Mononuclear cell (primary cell): ENCODE measurements around the gene AP1G1. TPM values are rescaled to one million over a fixed set of nuclear protein-coding genes. Genes with fewer than 3 reads are reported as not detected.
"Not testable (repeated sequence)": the region's sequence is repeated elsewhere in the genome, so short reads cannot be mapped to it uniquely, and the experiment has no call there.

Experiments
- H3K27me3 ChIP-seq: 2 replicates; pipeline ENCODE4 v1.6.0; 2011; ENCODE audit warnings: low read length, control low read depth; ENCODE audit not compliant: insufficient read depth
- H3K4me1 ChIP-seq: 2 replicates; pipeline ENCODE4 v1.5.1; 2011; ENCODE audit warnings: mild to moderate bottlenecking, low read length, control low read depth; ENCODE audit not compliant: insufficient read depth
- H3K4me3 ChIP-seq: 2 replicates; pipeline ENCODE4 v1.5.1; 2011; ENCODE audit warnings: mild to moderate bottlenecking, low read length, moderate library complexity
- H3K9me3 ChIP-seq: 2 replicates; pipeline ENCODE4 v1.5.1; 2011; ENCODE audit warnings: low read depth, mild to moderate bottlenecking, control low read depth, low read length
- total RNA-seq: library from RNA; depleted of rRNA; stranded (reverse); fragments of >200 nt; gene quantifications from one replicate; pipeline ENCODE4 v1.2.3, GENCODE V29; 2012

The AP1G1 gene
- total RNA-seq, 1 donor: 223 TPM

DNA sequence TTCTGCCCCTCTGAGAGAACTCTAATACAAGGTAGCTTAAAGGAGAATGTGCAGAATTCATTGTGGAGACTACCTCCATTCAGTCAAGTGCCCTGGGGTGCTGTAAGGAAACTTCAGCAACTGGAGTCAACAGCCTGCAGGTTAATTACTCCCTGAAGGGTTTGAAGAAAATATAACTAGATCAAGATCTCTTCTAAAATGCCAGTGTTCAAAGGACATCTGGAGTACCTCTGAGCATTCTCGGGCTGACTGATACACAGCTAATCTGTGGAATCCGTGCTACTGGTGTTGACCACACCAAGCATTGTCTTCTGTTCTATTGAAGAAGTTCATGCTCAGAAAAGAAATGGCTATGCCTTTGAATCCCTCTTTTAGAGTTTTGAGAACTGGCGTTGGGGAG lies 25.7 kb upstream of the AP1G1 start:
- Histone ChIP-seq H3K9me3 (no peaks in the 10 kb centered on the region), H3K27me3 (no peaks in the 10 kb centered on the region), H3K4me1 (no peaks in the 10 kb centered on the region), H3K4me3 (no peak overlapping the region)

DNA sequence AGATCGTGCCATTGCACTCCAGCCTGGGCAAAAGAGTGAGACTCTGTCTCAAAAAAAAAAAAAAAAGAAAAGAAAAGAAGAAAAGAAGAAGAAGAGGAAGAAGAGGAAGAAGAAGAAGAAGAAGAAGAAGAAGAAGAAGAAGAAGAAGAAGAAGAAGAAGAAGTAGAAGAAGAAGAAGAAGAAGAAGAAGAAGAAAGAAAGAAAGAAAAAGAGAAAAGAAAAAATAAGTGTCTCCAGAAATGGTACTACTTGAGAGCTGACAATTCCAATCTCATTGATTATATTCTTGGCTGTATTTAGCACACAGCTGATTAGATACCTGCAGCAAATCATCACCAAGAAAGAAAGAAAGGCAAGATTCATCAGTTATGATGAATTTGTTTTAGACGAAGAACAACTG lies 23.5 kb upstream of the AP1G1 start:
- H3K9me3 ChIP-seq, H3K4me3 ChIP-seq, H3K4me1 ChIP-seq, H3K27me3 ChIP-seq: not testable (repeated sequence)

DNA sequence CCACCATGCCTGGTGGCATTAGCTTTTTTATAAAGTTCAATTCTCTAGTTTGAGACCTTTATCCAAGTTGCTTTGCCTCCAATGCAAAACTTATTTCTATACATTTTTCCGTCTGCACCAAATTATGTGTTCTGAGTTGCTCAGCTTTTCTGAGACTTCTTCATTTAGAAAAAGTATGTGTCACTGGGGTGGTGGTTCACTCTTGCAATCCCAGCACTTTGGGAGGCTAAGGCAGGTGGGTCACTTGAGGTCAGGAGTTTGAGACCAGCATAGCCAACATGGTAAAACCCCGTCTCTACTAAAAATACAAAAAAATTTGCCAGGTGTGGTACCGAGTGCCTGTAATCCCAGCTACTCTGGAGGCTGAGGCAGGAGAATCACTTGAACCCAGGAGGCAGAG lies 23.1 kb upstream of the AP1G1 start:
- not testable (repeated sequence) for H3K9me3 ChIP-seq, H3K4me1 ChIP-seq, H3K4me3 ChIP-seq, H3K27me3 ChIP-seq

DNA sequence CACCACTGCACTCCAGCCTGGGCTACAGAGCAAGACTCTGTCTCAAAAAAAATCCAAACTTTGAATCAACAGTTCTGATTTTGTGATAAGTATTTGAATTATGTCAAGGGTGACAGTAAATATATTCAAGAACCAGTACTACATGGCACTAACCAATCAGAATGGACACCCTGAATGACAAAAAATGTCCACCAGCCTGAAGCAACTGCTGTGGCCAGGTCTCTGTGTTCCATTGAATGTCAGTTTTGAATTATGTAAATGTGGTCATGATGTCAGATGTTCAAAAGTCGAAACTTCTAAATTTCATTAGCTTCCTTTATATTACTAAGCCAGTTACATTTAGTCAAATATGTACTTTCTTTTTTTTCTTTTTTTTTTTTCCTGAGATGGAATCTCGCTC lies 21.7 kb upstream of the AP1G1 start:
- Histone ChIP-seq H3K9me3 (no peaks in the 10 kb centered on the region), H3K4me3 (no peak overlapping the region), H3K27me3 (no peaks in the 10 kb centered on the region), H3K4me1 (no peaks in the 10 kb centered on the region)

DNA sequence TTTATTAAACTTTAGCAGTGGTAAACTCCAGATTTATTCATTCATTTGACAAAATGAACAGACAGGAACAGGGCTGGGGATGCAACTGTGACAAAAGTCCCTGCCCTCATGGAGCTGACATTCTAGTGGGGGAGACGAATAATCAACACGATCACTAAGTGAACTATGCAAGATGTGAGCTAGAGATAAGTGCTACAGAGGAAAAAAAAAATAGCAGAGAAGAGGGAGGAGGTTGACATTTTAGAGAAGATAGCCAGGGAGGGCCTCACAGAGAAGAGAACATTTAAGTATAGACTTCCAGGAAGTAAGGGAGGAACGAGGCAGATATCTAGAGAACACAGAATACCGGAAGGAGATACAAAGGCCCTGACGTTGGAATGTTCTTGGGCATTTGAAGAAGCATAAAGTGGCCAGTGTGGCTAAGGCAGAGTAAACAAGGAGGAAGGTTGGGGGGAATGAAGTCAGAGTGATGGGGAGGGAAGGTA lies 17.9 kb upstream of the AP1G1 start:
- Histone ChIP-seq H3K4me1 (no peaks in the 10 kb centered on the region), H3K9me3 (no peaks in the 10 kb centered on the region), H3K27me3 (no peaks in the 10 kb centered on the region), H3K4me3 (no peak overlapping the region)

DNA sequence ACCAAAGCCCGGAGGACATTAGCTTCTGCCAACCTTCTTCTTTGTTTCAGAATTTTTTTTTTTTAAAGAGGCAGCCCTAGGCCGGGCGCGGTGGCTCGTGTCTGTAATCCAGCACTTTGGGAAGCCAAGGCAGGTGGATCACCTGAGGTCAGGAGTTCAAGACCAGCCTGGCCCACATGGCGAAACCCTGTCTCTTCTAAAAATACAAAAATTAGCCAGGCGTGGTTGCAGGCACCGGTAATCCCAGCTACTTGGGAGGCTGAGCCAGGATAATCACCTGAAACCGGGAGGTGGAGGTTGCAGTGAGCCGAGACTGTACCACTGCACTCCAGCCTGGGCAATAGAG lies 8.5 kb upstream of the AP1G1 start:
- H3K4me1 ChIP-seq, H3K9me3 ChIP-seq, H3K27me3 ChIP-seq, H3K4me3 ChIP-seq: not testable (repeated sequence)

DNA sequence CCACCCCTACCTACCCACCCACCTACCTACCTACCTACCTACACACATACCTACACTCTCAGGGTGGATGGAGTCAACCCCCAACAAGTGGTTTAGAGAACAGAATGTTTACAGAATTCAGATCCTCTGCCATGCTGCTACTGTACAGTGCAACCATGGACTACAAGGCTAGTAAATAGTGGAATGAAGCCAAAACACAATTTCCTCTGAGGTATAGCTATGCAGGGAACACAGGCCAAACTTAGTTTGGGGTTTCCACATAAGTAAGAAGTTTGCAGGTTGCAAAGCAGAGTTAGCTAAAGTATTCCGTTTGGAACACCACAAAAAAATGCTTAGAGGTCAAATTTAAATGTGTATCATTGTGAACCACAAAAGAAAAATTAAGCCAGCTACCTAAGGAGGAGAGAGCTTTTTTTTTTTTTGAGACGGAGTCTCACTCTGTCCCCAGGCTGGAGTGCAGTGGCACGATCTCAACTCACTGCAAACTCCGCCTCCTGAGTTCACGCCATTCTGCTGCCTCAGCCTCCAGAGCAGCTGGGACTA lies 2.7 kb upstream of the AP1G1 start:
- Histone ChIP-seq H3K4me3 (no peak overlapping the region), H3K9me3 (no peaks in the 10 kb centered on the region), H3K4me1 (peaks cover 27% of the 10 kb centered on the region), H3K27me3 (no peaks in the 10 kb centered on the region)

DNA sequence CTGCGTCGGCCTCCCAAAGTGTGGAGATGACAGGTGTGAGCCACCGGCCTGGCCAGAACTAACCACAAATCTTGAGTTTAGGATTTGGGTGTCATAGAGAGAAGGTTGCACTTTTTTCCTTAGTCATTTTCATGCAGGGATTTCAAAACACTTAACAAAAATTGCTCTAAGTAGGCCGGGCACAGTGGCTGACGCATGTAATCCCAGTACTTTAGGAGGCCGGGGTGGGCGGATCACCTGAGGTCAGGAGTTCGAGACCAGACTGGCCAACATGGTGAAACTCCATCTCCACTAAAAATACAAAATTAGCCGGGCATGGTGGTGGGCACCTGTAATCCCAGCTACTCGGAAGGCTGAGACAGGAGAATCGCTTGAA lies 1.5 kb upstream of the AP1G1 start:
- not testable (repeated sequence) for H3K27me3 ChIP-seq, H3K4me3 ChIP-seq, H3K9me3 ChIP-seq
- peaks cover 36% of the 10 kb centered on the region for H3K4me1 ChIP-seq

DNA sequence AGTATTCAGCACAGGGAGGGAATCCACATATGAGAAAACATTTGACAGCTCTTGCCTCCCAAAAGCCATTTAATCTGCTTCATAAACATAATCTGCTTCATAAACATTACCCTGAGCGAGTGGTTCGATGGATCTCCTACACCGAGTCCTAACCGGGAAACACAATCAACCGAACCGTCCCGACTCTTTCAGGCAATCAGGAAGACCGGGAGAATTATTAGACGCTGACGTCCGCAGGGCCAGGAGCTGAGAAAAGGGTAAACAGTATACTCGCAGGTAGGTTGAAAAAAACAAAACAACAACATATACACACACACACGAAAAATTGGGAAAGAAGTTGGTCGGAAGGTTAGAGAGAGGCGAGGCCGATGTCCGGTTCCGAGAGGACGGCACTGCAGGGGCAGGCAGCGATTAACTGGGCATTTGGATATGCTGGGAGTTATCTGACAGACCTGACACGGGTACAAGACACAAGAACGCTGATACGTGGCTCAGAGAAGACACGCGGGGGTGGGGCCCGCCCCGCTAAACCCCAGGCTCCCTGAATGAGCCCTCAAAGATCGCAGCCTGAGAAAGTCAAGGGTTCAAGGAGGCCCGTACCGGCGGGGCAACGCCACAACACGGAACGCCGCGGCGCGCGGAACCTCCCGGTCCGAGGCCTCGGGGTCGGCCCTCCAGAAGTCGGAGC lies 585 bp downstream of the AP1G1 start:
- peak overlapping the region; percentile 98 for H3K4me3 ChIP-seq
- H3K4me1 ChIP-seq: peaks cover 41% of the 10 kb centered on the region
- H3K9me3 ChIP-seq: no peaks in the 10 kb centered on the region
- no peaks in the 10 kb centered on the region for H3K27me3 ChIP-seq

DNA sequence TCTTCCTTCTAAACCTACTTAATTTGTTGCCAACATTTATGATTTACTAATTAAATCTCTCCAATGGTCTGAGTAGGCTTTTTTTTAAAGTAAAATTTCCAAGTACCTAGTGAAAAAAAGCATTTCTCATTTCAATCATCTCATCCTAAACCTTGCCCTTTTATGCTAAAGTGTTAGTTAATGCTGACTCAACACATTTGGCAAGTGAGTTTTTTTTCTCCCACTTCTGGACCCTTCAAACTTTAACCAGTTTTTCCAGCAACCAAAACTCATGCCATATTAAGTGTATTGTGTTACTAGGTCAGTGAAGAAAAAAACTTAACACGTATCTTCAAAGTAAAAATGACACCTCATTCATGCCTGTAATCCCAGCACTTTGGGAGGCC lies 5.3 kb downstream of the AP1G1 start:
- no peaks in the 10 kb centered on the region for H3K9me3 ChIP-seq
- no peaks in the 10 kb centered on the region for H3K27me3 ChIP-seq
- H3K4me3 ChIP-seq: no peak overlapping the region
- H3K4me1 ChIP-seq: peaks cover 28% of the 10 kb centered on the region

DNA sequence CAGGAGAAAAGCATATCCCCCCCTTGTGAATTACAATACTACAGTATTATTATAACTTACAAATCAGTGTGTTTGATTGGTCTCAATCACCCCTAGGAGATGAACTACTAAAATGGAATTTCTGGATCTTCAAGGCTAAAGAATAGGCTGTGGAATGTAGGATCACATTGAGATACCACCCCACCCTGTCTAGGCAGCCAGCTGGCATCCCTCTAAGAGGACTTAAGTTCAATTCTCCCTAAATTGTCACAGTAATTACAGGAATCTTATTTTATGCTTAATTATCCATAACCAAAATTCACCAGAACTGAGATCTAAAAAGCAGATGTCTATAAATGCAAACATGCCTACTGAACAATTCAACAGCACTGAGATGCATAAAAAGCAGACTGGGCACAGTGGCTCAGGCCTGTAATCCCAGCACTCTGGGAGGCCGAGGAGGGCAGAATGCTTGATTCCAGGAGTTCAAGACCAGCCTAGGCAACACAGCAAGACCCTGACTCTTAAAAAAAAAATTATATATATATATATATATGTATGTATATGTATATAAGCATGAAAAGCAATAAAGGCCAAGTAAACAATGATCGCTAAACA lies 12.0 kb downstream of the AP1G1 start:
- no peak overlapping the region for H3K4me3 ChIP-seq
- H3K4me1 ChIP-seq: peaks cover 24% of the 10 kb centered on the region
- H3K27me3 ChIP-seq: no peaks in the 10 kb centered on the region
- H3K9me3 ChIP-seq: no peaks in the 10 kb centered on the region

DNA sequence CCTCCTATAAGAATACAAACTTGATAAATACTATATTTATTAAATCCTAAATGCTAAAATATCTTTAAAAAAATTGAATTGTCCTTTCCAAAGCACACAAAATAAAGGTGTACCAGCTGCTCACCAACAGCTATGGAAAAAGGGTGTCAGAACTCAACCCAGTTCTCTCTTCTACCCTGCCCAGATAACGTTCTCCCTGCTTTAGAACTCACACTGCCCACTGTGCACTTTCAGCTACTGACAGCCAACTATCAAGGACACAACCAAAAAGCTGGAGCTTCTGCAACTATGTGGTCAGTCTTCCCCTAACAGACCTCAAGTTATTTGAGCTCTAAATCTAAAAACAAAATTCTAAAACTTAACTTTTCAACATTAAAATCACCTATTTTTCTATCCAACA lies 13.7 kb downstream of the AP1G1 start:
- peaks cover 31% of the 10 kb centered on the region for H3K4me1 ChIP-seq
- H3K27me3 ChIP-seq: no peaks in the 10 kb centered on the region
- no peaks in the 10 kb centered on the region for H3K9me3 ChIP-seq
- no peak overlapping the region for H3K4me3 ChIP-seq

DNA sequence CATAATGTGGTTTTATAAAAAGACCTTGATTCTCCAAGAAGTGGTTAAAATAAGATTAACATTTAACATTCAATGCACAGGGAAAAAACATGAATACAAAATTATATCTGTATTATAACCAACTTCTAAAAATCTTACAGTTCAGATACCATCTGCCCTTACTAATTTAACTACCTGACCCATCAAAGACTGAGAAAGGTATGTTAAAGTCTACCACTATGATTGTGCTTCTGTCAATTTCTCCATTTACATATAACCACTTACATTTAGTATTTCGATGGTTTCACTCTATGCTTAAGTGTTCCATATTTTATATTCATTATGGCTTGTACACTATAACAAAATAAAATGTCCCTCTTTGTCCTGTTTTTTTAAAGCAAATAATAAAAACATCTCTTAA lies 14.6 kb downstream of the AP1G1 start:
- Histone ChIP-seq H3K9me3 (no peaks in the 10 kb centered on the region), H3K4me3 (no peak overlapping the region), H3K27me3 (no peaks in the 10 kb centered on the region), H3K4me1 (peaks cover 31% of the 10 kb centered on the region)

DNA sequence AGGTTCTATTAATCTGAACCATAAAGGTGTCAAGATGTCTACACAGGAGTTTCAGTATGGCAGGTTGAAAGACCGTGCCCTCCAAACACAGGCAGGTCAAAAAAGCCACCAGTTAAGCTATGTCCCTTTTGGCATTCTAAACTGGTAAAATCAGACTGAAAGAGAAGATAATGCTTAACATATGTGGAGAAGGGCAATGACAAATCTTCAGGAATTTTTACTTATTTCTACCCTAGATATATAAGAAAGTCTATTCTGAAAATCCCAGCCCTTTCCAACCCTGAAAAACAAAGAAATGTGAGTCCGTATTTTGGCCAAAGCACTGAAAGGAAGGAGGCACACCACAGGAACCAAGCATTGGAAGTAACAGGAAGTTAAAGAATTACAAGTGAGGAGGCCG lies 16.5 kb downstream of the AP1G1 start:
- H3K4me1 ChIP-seq: peaks cover 31% of the 10 kb centered on the region
- no peak overlapping the region for H3K4me3 ChIP-seq
- no peaks in the 10 kb centered on the region for H3K27me3 ChIP-seq
- H3K9me3 ChIP-seq: no peaks in the 10 kb centered on the region

DNA sequence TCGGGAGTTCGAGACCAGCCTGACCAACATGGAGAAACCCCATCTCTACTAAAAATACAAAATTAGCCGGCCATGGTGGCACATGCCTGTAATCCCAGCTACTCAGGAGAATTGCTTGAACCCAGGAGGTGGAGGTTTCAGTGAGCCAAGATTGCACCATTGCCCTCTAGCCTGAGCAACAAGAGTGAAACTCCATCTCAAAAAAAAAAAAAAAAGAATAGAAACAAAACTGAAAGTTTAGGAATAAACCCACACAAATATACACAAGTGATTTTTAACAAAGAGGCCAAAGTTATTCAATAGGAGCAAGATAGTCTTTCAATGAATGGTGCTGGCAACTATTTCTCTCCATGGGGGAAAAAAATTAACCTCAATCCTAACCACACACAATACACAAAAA lies 18.3 kb downstream of the AP1G1 start:
- not testable (repeated sequence) for H3K9me3 ChIP-seq, H3K4me3 ChIP-seq, H3K27me3 ChIP-seq
- H3K4me1 ChIP-seq: peaks cover 20% of the 10 kb centered on the region

DNA sequence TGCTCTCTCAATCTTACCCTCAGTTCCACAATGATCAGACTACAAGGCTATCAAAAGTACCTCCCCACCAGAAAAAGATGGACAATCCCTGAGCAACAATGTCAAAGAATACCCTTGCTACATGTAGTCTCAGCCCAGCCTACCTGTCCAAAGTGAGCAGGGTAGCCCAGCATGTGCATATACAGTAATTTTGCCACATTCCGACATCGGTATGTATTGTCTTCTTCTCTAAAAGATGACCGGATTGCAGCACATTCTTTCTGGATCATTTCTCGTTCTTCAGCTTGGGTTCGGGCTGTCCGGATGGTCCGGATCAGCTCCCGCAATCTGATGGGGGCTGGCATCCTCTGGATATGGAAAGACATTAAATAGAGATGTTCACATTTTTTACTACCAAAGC lies 19.5 kb downstream of the AP1G1 start:
- Histone ChIP-seq H3K4me1 (peaks cover 20% of the 10 kb centered on the region), H3K27me3 (no peaks in the 10 kb centered on the region), H3K9me3 (no peaks in the 10 kb centered on the region), H3K4me3 (no peak overlapping the region)
